Left ventricle myocardium inferior (tissue), 1 donor: Measurements from ENCODE around the gene C6orf163. TPM values are rescaled to one million over a fixed set of nuclear protein-coding genes. Genes with fewer than 3 reads are reported as not detected.
"Not testable (repeated sequence)": the region's sequence is repeated elsewhere in the genome, so short reads cannot be mapped to it uniquely, and the experiment has no call there.

ENCODE experiments used
- DNase-seq: peaks from one replicate; pipeline ENCODE4 v3.0.0-alpha.2; 2020
- H3K27ac ChIP-seq: fragments of 200-600 bp; replicated peaks from 2 replicates; pipeline ENCODE4 v1.8.0; 2021
- H3K27me3 ChIP-seq: fragments of 200-600 bp; 2 replicates; pipeline ENCODE4 v1.8.0; 2021; ENCODE audit warnings: low read depth
- H3K36me3 ChIP-seq: fragments of 200-600 bp; 2 replicates; pipeline ENCODE4 v1.8.0; 2021
- H3K4me1 ChIP-seq: fragments of 200-600 bp; 2 replicates; pipeline ENCODE4 v1.8.0; 2021
- H3K4me3 ChIP-seq: fragments of 200-600 bp; 2 replicates; pipeline ENCODE4 v1.8.0; 2021; ENCODE audit warnings: mild to moderate bottlenecking, moderate library complexity
- H3K9me3 ChIP-seq: fragments of 200-600 bp; replicated peaks from 2 replicates; pipeline ENCODE4 v1.8.0; 2021
- CTCF ChIP-seq: fragments of 200-600 bp; IDR thresholded peaks from 2 replicates; pipeline ENCODE4 v1.8.0; 2021; ENCODE audit warnings: antibody characterized with exemption, mild to moderate bottlenecking, borderline replicate concordance
- intact Hi-C: fragments of 100-400 bp; cut with micrococcal nuclease; formaldehyde crosslinking; loops from one replicate; pipeline ENCODE4 v1.11.0; 2022
- long read RNA-seq: library from polyadenylated mRNA; unstranded; transcript quantifications from one replicate; pipeline ENCODE4 v2.0.0, GENCODE V29; 2021
- total RNA-seq: library from RNA; stranded (reverse); fragmentation: NEBNext Ultra II Directional; extraction: Animal tissue kit (Norgen Biotek cat#: 25700); gene quantifications from one replicate; pipeline ENCODE4 v1.2.1, GENCODE V29; 2021
- donor health status: DM: no; HTN: yes; CAD: no; lungs with severe emphysema.

The C6orf163 gene
- total RNA-seq = 1.6 TPM
- long read RNA-seq, partial matches to known transcripts = 0 of 1 reads
- long read RNA-seq, other reads (novel, unspliced or antisense) = 1 of 1 reads

GRCh38 chr6:87344731-87345130 is at the start of gene C6orf163:
C6orf163 (plus strand) TSS chr6:87344813; CDS start chr6:87345100, 287 bp downstream.
- Histone ChIP-seq H3K4me3 (no peak within 1 kb of the TSS), H3K9me3 (no peaks in the 10 kb centered on the region)
- intact Hi-C loops = no loop called here

GRCh38 chr6:87297119-87297518 is 47.5 kb upstream of the C6orf163 start:
- DNase-seq = no peak
- H3K27me3 ChIP-seq = peaks cover 35% of the 10 kb centered on the region
- no peak for TF ChIP-seq CTCF
- no peaks in the 10 kb centered on the region for H3K4me1 ChIP-seq
- H3K9me3 ChIP-seq = no peaks in the 10 kb centered on the region
- H3K27ac ChIP-seq = no peak overlapping the region
- no peak overlapping the region for H3K4me3 ChIP-seq
- intact Hi-C loops = no loop called here
- no peaks in the 10 kb centered on the region for H3K36me3 ChIP-seq

More at GRCh38 chr6:87344731-87345130, at the start of gene C6orf163:
- no peak within 1 kb of the TSS for H3K27ac ChIP-seq
- TF ChIP-seq CTCF = no peak
- no peaks in the 10 kb centered on the region for H3K27me3 ChIP-seq
- no peak for DNase-seq
- H3K4me1 ChIP-seq = peaks cover 14% of the 10 kb centered on the region
- peaks cover 7% of the 10 kb centered on the region for H3K36me3 ChIP-seq

- H3K9me3 ChIP-seq, intact Hi-C loops, H3K4me3 ChIP-seq, H3K27ac ChIP-seq, DNase-seq, H3K4me1 ChIP-seq, H3K36me3 ChIP-seq: not testable (repeated sequence)
- H3K27me3 ChIP-seq = peaks cover 22% of the 10 kb centered on the region
Measured at GRCh38 chr6:87301277-87301676, 43.3 kb upstream of the C6orf163 start.

- no peak for DNase-seq
- Histone ChIP-seq H3K36me3 (no peaks in the 10 kb centered on the region), H3K27ac (no peak overlapping the region), H3K4me1 (no peaks in the 10 kb centered on the region), H3K4me3 (no peak overlapping the region), H3K27me3 (peaks cover 9% of the 10 kb centered on the region), H3K9me3 (peaks cover 11% of the 10 kb centered on the region)
- intact Hi-C loops = no loop called here
- no peak for TF ChIP-seq CTCF
Measured at GRCh38 chr6:87308970-87309369, 35.6 kb upstream of the C6orf163 start.

- no peak for DNase-seq
- Histone ChIP-seq H3K27ac (no peak overlapping the region), H3K4me3 (no peak overlapping the region), H3K4me1 (no peaks in the 10 kb centered on the region), H3K36me3 (no peaks in the 10 kb centered on the region), H3K27me3 (peaks cover 23% of the 10 kb centered on the region), H3K9me3 (peaks cover under 1% of the 10 kb centered on the region)
- intact Hi-C loops = no loop called here
- TF ChIP-seq CTCF = no peak
Measured at GRCh38 chr6:87312860-87313259, 31.8 kb upstream of the C6orf163 start.

- H3K27me3 ChIP-seq = peaks cover 23% of the 10 kb centered on the region
- intact Hi-C loops = no loop called here
- H3K4me3 ChIP-seq = no peak overlapping the region
- DNase-seq = no peak
- H3K36me3 ChIP-seq = no peaks in the 10 kb centered on the region
- no peaks in the 10 kb centered on the region for H3K4me1 ChIP-seq
- TF ChIP-seq CTCF = no peak
- no peak overlapping the region for H3K27ac ChIP-seq
- no peaks in the 10 kb centered on the region for H3K9me3 ChIP-seq
Measured at GRCh38 chr6:87315071-87315470, 29.5 kb upstream of the C6orf163 start.
